Memory B cell (primary cell): ENCODE measurements around the gene MDM1.

Source experiments
- ATAC-seq: fragments of 150-1000 bp; cut with Tn5 transposase; 2 replicates; pipeline ENCODE4 v1.10.0; 2021; ENCODE audit warnings: low read depth, mild to moderate bottlenecking, moderate library complexity
- DNase-seq, 2 donors: peaks; one replicate each; pipeline ENCODE4 v3.0.0; 2022; ENCODE audit warnings: low spot score in 2 of 2
- H3K27ac Mint-ChIP-seq: one replicate; pipeline ENCODE4 v1.8.0; 2022; ENCODE audit warnings: mild to moderate bottlenecking, moderate library complexity, mixed read lengths
- H3K27me3 Mint-ChIP-seq: one replicate; pipeline ENCODE4 v1.8.0; 2022; ENCODE audit warnings: mixed read lengths
- H3K36me3 Mint-ChIP-seq: one replicate; pipeline ENCODE4 v1.8.0; 2022; ENCODE audit warnings: mild to moderate bottlenecking, mixed read lengths
- H3K4me1 Mint-ChIP-seq: one replicate; pipeline ENCODE4 v1.8.0; 2022; ENCODE audit warnings: mixed read lengths
- H3K4me3 Mint-ChIP-seq: one replicate; pipeline ENCODE4 v1.8.0; 2022; ENCODE audit warnings: mild to moderate bottlenecking, moderate library complexity, mixed read lengths
- H3K9me3 Mint-ChIP-seq: one replicate; pipeline ENCODE4 v1.8.0; 2022; ENCODE audit warnings: mixed read lengths

The MDM1 gene

GRCh38 chr12:68348419-68348818 lies 16.3 kb upstream of the MDM1 start:
- peaks cover 9% of the 10 kb centered on the region for H3K27me3 Mint-ChIP-seq
- H3K4me3 Mint-ChIP-seq, result no peak overlapping the region
- no peaks in the 10 kb centered on the region for H3K36me3 Mint-ChIP-seq
- no peaks in the 10 kb centered on the region for H3K9me3 Mint-ChIP-seq
- ATAC-seq (no peak), DNase-seq (no peak)
- H3K4me1 Mint-ChIP-seq, result peaks cover 3% of the 10 kb centered on the region
- no peak overlapping the region for H3K27ac Mint-ChIP-seq

- H3K4me3 Mint-ChIP-seq, result no peak overlapping the region
These were observed 13.6 kb upstream of the MDM1 start for GRCh38 chr12:68345763-68346162.

GRCh38 chr12:68344126-68344525 lies 12.0 kb upstream of the MDM1 start:
- Mint-ChIP-seq H3K27ac (no peak overlapping the region), H3K36me3 (no peaks in the 10 kb centered on the region), H3K9me3 (no peaks in the 10 kb centered on the region), H3K4me3 (no peak overlapping the region), H3K27me3 (peaks cover 14% of the 10 kb centered on the region), H3K4me1 (peaks cover 3% of the 10 kb centered on the region)
- DNase-seq (no peak), ATAC-seq (no peak)

More at GRCh38 chr12:68345763-68346162, 13.6 kb upstream of the MDM1 start:
- ATAC-seq (peak; percentile 49), DNase-seq (no peak)
- H3K27ac Mint-ChIP-seq, result peak overlapping the region; percentile 16
- peaks cover 14% of the 10 kb centered on the region for H3K27me3 Mint-ChIP-seq
- peaks cover 3% of the 10 kb centered on the region for H3K4me1 Mint-ChIP-seq
- no peaks in the 10 kb centered on the region for H3K36me3 Mint-ChIP-seq
- no peaks in the 10 kb centered on the region for H3K9me3 Mint-ChIP-seq

- peaks cover 14% of the 10 kb centered on the region for H3K27me3 Mint-ChIP-seq
- H3K9me3 Mint-ChIP-seq, result no peaks in the 10 kb centered on the region
- no peak overlapping the region for H3K27ac Mint-ChIP-seq
- H3K4me1 Mint-ChIP-seq, result peaks cover 3% of the 10 kb centered on the region
- DNase-seq, result no peak
- ATAC-seq, result no peak
- no peaks in the 10 kb centered on the region for H3K36me3 Mint-ChIP-seq
- H3K4me3 Mint-ChIP-seq, result no peak overlapping the region
These were observed 10.8 kb upstream of the MDM1 start for GRCh38 chr12:68342966-68343365.

GRCh38 chr12:68341822-68342221 lies 9.7 kb upstream of the MDM1 start:
- Mint-ChIP-seq H3K27ac (no peak overlapping the region), H3K36me3 (no peaks in the 10 kb centered on the region), H3K4me3 (no peak overlapping the region), H3K27me3 (peaks cover 11% of the 10 kb centered on the region), H3K4me1 (peaks cover 3% of the 10 kb centered on the region), H3K9me3 (no peaks in the 10 kb centered on the region)
- no peak for ATAC-seq
- DNase-seq, result no peak

GRCh38 chr12:68340404-68341270 lies 8.5 kb upstream of the MDM1 start:
- no peak overlapping the region for H3K27ac Mint-ChIP-seq
- DNase-seq, result no peak

GRCh38 chr12:68336889-68337303 lies 4.7 kb upstream of the MDM1 start:
- DNase-seq, result no peak
- no peak overlapping the region for H3K4me3 Mint-ChIP-seq
- no peaks in the 10 kb centered on the region for H3K36me3 Mint-ChIP-seq
- H3K27me3 Mint-ChIP-seq, result no peaks in the 10 kb centered on the region
- peaks cover 12% of the 10 kb centered on the region for H3K4me1 Mint-ChIP-seq
- no peaks in the 10 kb centered on the region for H3K9me3 Mint-ChIP-seq
- no peak for ATAC-seq
- no peak overlapping the region for H3K27ac Mint-ChIP-seq

More at GRCh38 chr12:68340404-68341270, 8.5 kb upstream of the MDM1 start:
- no peaks in the 10 kb centered on the region for H3K36me3 Mint-ChIP-seq
- peaks cover 1% of the 10 kb centered on the region for H3K4me1 Mint-ChIP-seq
- H3K27me3 Mint-ChIP-seq, result peaks cover 8% of the 10 kb centered on the region
- H3K4me3 Mint-ChIP-seq, result no peak overlapping the region
- no peak for ATAC-seq
- no peaks in the 10 kb centered on the region for H3K9me3 Mint-ChIP-seq

GRCh38 chr12:68335462-68335861 lies 3.3 kb upstream of the MDM1 start:
- ATAC-seq, result no peak
- H3K4me3 Mint-ChIP-seq, result no peak overlapping the region
- no peaks in the 10 kb centered on the region for H3K9me3 Mint-ChIP-seq
- no peak for DNase-seq
- H3K27ac Mint-ChIP-seq, result no peak overlapping the region
- H3K4me1 Mint-ChIP-seq, result peaks cover 17% of the 10 kb centered on the region
- no peaks in the 10 kb centered on the region for H3K36me3 Mint-ChIP-seq
- no peaks in the 10 kb centered on the region for H3K27me3 Mint-ChIP-seq

GRCh38 chr12:68334132-68334531 lies 2.0 kb upstream of the MDM1 start:
- peak overlapping the region; percentile 55 for H3K27ac Mint-ChIP-seq
- H3K4me3 Mint-ChIP-seq, result no peak overlapping the region

GRCh38 chr12:68332728-68333630 lies 817 bp upstream of the MDM1 start:
- Mint-ChIP-seq H3K9me3 (no peaks in the 10 kb centered on the region), H3K4me3 (peak overlapping the region; percentile 90), H3K27ac (peak overlapping the region; percentile 87), H3K4me1 (peaks cover 25% of the 10 kb centered on the region), H3K36me3 (peaks cover 6% of the 10 kb centered on the region), H3K27me3 (no peaks in the 10 kb centered on the region)
- DNase-seq (no peak), ATAC-seq (no peak)

More at GRCh38 chr12:68334132-68334531, 2.0 kb upstream of the MDM1 start:
- H3K27me3 Mint-ChIP-seq, result no peaks in the 10 kb centered on the region
- H3K36me3 Mint-ChIP-seq, result peaks cover 3% of the 10 kb centered on the region
- ATAC-seq (peak; percentile 8), DNase-seq (peak in 1 of 2 donors; percentile 20)
- H3K4me1 Mint-ChIP-seq, result peaks cover 23% of the 10 kb centered on the region
- no peaks in the 10 kb centered on the region for H3K9me3 Mint-ChIP-seq

GRCh38 chr12:68331500-68331868 lies 678 bp downstream of the MDM1 start:
- ATAC-seq (no peak), DNase-seq (no peak)
- peak overlapping the region; percentile 87 for H3K27ac Mint-ChIP-seq
- H3K4me1 Mint-ChIP-seq, result peaks cover 25% of the 10 kb centered on the region
- H3K27me3 Mint-ChIP-seq, result no peaks in the 10 kb centered on the region
- H3K36me3 Mint-ChIP-seq, result peaks cover 10% of the 10 kb centered on the region
- H3K4me3 Mint-ChIP-seq, result peak overlapping the region; percentile 90
- H3K9me3 Mint-ChIP-seq, result no peaks in the 10 kb centered on the region

- DNase-seq (no peak), ATAC-seq (no peak)
- Mint-ChIP-seq H3K36me3 (peaks cover 15% of the 10 kb centered on the region), H3K9me3 (no peaks in the 10 kb centered on the region), H3K4me3 (no peak overlapping the region), H3K27ac (no peak overlapping the region), H3K4me1 (peaks cover 20% of the 10 kb centered on the region), H3K27me3 (no peaks in the 10 kb centered on the region)
These were observed 4.3 kb downstream of the MDM1 start for GRCh38 chr12:68327896-68328295.

- no peaks in the 10 kb centered on the region for H3K27me3 Mint-ChIP-seq
- no peak overlapping the region for H3K4me3 Mint-ChIP-seq
- DNase-seq (no peak), ATAC-seq (no peak)
- no peaks in the 10 kb centered on the region for H3K9me3 Mint-ChIP-seq
- H3K4me1 Mint-ChIP-seq, result peaks cover 14% of the 10 kb centered on the region
- H3K36me3 Mint-ChIP-seq, result peaks cover 15% of the 10 kb centered on the region
- H3K27ac Mint-ChIP-seq, result no peak overlapping the region
These were observed 5.4 kb downstream of the MDM1 start for GRCh38 chr12:68326716-68327115.

- Mint-ChIP-seq H3K27me3 (no peaks in the 10 kb centered on the region), H3K4me1 (peaks cover 11% of the 10 kb centered on the region), H3K4me3 (no peak overlapping the region), H3K27ac (peak overlapping the region; percentile 36), H3K36me3 (peaks cover 15% of the 10 kb centered on the region), H3K9me3 (no peaks in the 10 kb centered on the region)
- no peak for DNase-seq
- no peak for ATAC-seq
These were observed 6.2 kb downstream of the MDM1 start for GRCh38 chr12:68325966-68326365.
